Measurements from ENCODE around the gene CAMK2A. TPM values are rescaled to one million over a fixed set of nuclear protein-coding genes. Genes with fewer than 3 reads are reported as not detected.

The CAMK2A gene
- total RNA-seq, 1 experiment from 2014 or later: 0.33 TPM

- no peak overlapping the region for H3K27ac Mint-ChIP-seq
- H3K79me2 ChIP-seq (ENCODE audit: insufficient read depth, low read length): no peaks in the 10 kb centered on the region
- H2BK20ac ChIP-seq (ENCODE audit: low read depth, low read length, poor library complexity, severe bottlenecking): no peak overlapping the region
Measured at GRCh38 chr5:150227036-150227435, 62.5 kb downstream of the CAMK2A start.

More at GRCh38 chr5:150227036-150227435, 62.5 kb downstream of the CAMK2A start:
- H4K91ac ChIP-seq (ENCODE audit: insufficient read length, low read depth, low read length): no peak overlapping the region
- H4K20me1 ChIP-seq (ENCODE audit: control insufficient read depth, insufficient read depth, insufficient read length): no peaks in the 10 kb centered on the region
- no peak overlapping the region for H3K14ac ChIP-seq (ENCODE audit: insufficient read depth, low read length)
- no peaks in the 10 kb centered on the region for H3K9me3 ChIP-seq (ENCODE audit: control insufficient read depth, low read depth, low read length)
- no peak overlapping the region for H3K23ac ChIP-seq (ENCODE audit: insufficient read length, low read depth, low read length)
- DNase-seq: no peak
- no peak overlapping the region for H2AFZ ChIP-seq (ENCODE audit: low read length)
- no peak overlapping the region for H2BK5ac ChIP-seq (ENCODE audit: insufficient read length, low read length)
- no peak overlapping the region for H3K4me3 Mint-ChIP-seq
- H2BK120ac ChIP-seq (ENCODE audit: low read depth, low read length, poor library complexity, severe bottlenecking): no peak overlapping the region
- H3K36me3 Mint-ChIP-seq (ENCODE audit: insufficient read depth in 1 of 3, low read depth in 3 of 3): no peaks in the 10 kb centered on the region
- no peak overlapping the region for H3K9ac ChIP-seq (ENCODE audit: extremely low read depth, insufficient read length, low read length)
- no peaks in the 10 kb centered on the region for H3K9me3 Mint-ChIP-seq
- H3K27me3 ChIP-seq (ENCODE audit: insufficient read depth, low read length): no peaks in the 10 kb centered on the region
- no peak overlapping the region for H3T11ph ChIP-seq (ENCODE audit: low read length)
- WGBS (ENCODE audit: extremely low coverage, insufficient read length, low lambda C conversion rate): no CpG with 5 or more reads among the region's 5 CpGs
- no peak overlapping the region for H4K5ac ChIP-seq (ENCODE audit: insufficient read length, low read depth, low read length)
- no peak overlapping the region for H3K4ac ChIP-seq (ENCODE audit: low read depth, low read length)
- H3K79me1 ChIP-seq (ENCODE audit: insufficient read depth, low read depth, low read length, poor library complexity, severe bottlenecking): no peaks in the 10 kb centered on the region
- H3K23me2 ChIP-seq (ENCODE audit: insufficient read length, low read depth, low read length, poor library complexity, severe bottlenecking): no peaks in the 10 kb centered on the region
- no peak overlapping the region for H3K56ac ChIP-seq (ENCODE audit: insufficient read length, low read depth, low read length)
- H3K4me1 ChIP-seq (ENCODE audit: insufficient read depth, low read length): no peaks in the 10 kb centered on the region
- H3K4me1 Mint-ChIP-seq: peaks cover 0 to 6% of the 10 kb centered on the region in 2 experiments; a peak in 3 of 4 replicates
- H2BK15ac ChIP-seq (ENCODE audit: low read depth, low read length): no peak overlapping the region
- no peak overlapping the region for H4K8ac ChIP-seq (replicated peaks; ENCODE audit: insufficient read length, low read depth, low read length)
- no peak overlapping the region for H2BK12ac ChIP-seq (ENCODE audit: insufficient read length, low read depth, low read length)
- H3K27ac ChIP-seq (ENCODE audit: insufficient read length, low read depth, low read length): no peak overlapping the region
- no peak overlapping the region for H3K4me2 ChIP-seq (ENCODE audit: insufficient read depth, insufficient read length, low read length)
- no peak overlapping the region for H3K18ac ChIP-seq (ENCODE audit: insufficient read length, low read depth, low read length)
- no peak overlapping the region for H2AK5ac ChIP-seq (ENCODE audit: insufficient read length, low read length)
- peaks cover 2% of the 10 kb centered on the region for H3K27me3 Mint-ChIP-seq (ENCODE audit: low read depth)
- no peak for TF ChIP-seq CTCF (conservative IDR thresholded peaks at IDR 0.05)

All from H9 (cell line).